Transverse colon (tissue), 4 donors: ENCODE results near the gene MFAP3L. TPM values are rescaled to one million over a fixed set of nuclear protein-coding genes. Genes with fewer than 3 reads are reported as not detected.

ENCODE experiments used
- DNase-seq: peaks from one replicate; pipeline ENCODE4 v3.0.0-alpha.2; 2019
- H3K27ac ChIP-seq, 4 donors: fragments of 200-600 bp; sonication (generic); 2 replicates each; pipeline ENCODE4 v1.5.1; 2016 to 2018; ENCODE audit warnings: inconsistent platforms in 4 of 4
- H3K27me3 ChIP-seq: fragments of 200-600 bp; sonication (generic); 2 replicates; pipeline ENCODE4 v1.5.1; 2017; ENCODE audit warnings: inconsistent platforms
- H3K36me3 ChIP-seq, 4 donors: fragments of 200-600 bp; sonication (generic); 2 replicates each; pipeline ENCODE4 v1.5.1; 2017 to 2019; ENCODE audit warnings: inconsistent platforms in 4 of 4
- H3K4me1 ChIP-seq, 4 donors: fragments of 200-600 bp; sonication (generic); 2 replicates each; pipeline ENCODE4 v1.5.1; 2017 to 2020; ENCODE audit warnings: inconsistent platforms in 4 of 4
- H3K4me3 ChIP-seq, 4 donors: fragments of 200-600 bp; sonication (generic); 1 replicate in 1 of 4; 2 replicates in 3 of 4; pipeline versions ENCODE4 v1.5.1 to v1.6.1; 2017 to 2019; ENCODE audit warnings: inconsistent platforms in 4 of 4
- H3K9me3 ChIP-seq, 2 donors: fragments of 200-600 bp; sonication (generic); 2 replicates each; pipeline ENCODE4 v1.5.1; 2017 to 2019; ENCODE audit warnings: inconsistent platforms in 2 of 2
- CTCF ChIP-seq, 5 experiments: fragments of 200-600 bp in 3 of 5; fragments of 450-650 bp in 2 of 5; sonication (generic) in 3 of 5; IDR thresholded peaks; 1 replicate in 2 of 5; 2 replicates in 3 of 5; pipeline ENCODE4 v1.5.1; 2016 to 2017; ENCODE audit warnings: antibody characterized with exemption in 5 of 5, inconsistent platforms in 3 of 5, mild to moderate bottlenecking in 2 of 5, moderate library complexity in 1 of 5
- EP300 ChIP-seq: sonication (generic); formaldehyde crosslinking; IDR thresholded peaks from one replicate; pipeline ENCODE4 v1.6.1; 2017; ENCODE audit warnings: antibody characterized with exemption, low read depth
- POLR2A ChIP-seq: fragments of 450-650 bp; IDR thresholded peaks from one replicate; pipeline ENCODE4 v1.6.1; 2016; ENCODE audit warnings: antibody characterized with exemption, mild to moderate bottlenecking, moderate library complexity
- POLR2AphosphoS5 ChIP-seq, 3 donors: sonication (generic); formaldehyde crosslinking; IDR thresholded peaks; one replicate each; pipeline ENCODE4 v1.6.1; 2016; ENCODE audit warnings: antibody characterized with exemption in 3 of 3
- WGBS, 2 donors: methylation state at CpG; one replicate each; pipeline ENCODE4 v1.1.5; 2018; ENCODE audit warnings: low coverage in 1 of 2; 5-methylcytosine and 5-hydroxymethylcytosine counted together
- in situ Hi-C, 4 donors: fragments of 200-750 bp; cut with MboI; loops; one replicate each; pipeline versions ENCODE4 v1.15.0 to v1.15.1; 2017; ENCODE audit warnings: low sequenced_read_pairs in 3 of 4, low pct_ligation_motif_present in 1 of 4, low pct_unique_long_range_greater_than_20kb in 1 of 4
- intact Hi-C: fragments of 100-400 bp; cut with DNase I; formaldehyde crosslinking; loops from one replicate; pipeline ENCODE4 v1.15.1; 2023; ENCODE audit warnings: low total_unique reads
- total RNA-seq, 4 donors: library from RNA; depleted of rRNA; stranded (reverse); fragments of >200 nt; gene quantifications; one replicate each; pipeline ENCODE4 v1.1.0, GENCODE V29; 2016

The MFAP3L gene
- total RNA-seq, 4 donors from 2014 or later = 0.60 to 25.4 (median 3.6) TPM

- Histone ChIP-seq H3K9me3 (no peaks in the 10 kb centered on the region), H3K36me3 (no peaks in the 10 kb centered on the region), H3K27ac (no peak overlapping the region), H3K4me3 (no peak overlapping the region), H3K4me1 (no peaks in the 10 kb centered on the region), H3K27me3 (no peaks in the 10 kb centered on the region)
- no peak for TF ChIP-seq CTCF (IDR thresholded peaks at IDR 0.05)
- TF ChIP-seq POLR2AphosphoS5 (IDR thresholded peaks at IDR 0.05) = no peak
- no peak for TF ChIP-seq EP300
- TF ChIP-seq POLR2A = no peak
- in situ Hi-C loops (no loop called here), intact Hi-C loops (no loop called here)
- 90% methylated on average over 2 to 7 of the region's 7 CpGs for WGBS, 2 donors
- no peak for DNase-seq
Observed at GRCh38 chr4:169958629-169959028, 67.6 kb downstream of the MFAP3L start.

- Histone ChIP-seq H3K36me3 (no peaks in the 10 kb centered on the region), H3K4me1 (no peaks in the 10 kb centered on the region), H3K27ac (no peak overlapping the region), H3K27me3 (no peaks in the 10 kb centered on the region), H3K4me3 (no peak overlapping the region), H3K9me3 (no peaks in the 10 kb centered on the region)
- no peak for TF ChIP-seq CTCF (IDR thresholded peaks at IDR 0.05)
- TF ChIP-seq POLR2A = no peak
- TF ChIP-seq EP300 = no peak
- TF ChIP-seq POLR2AphosphoS5 (IDR thresholded peaks at IDR 0.05) = no peak
- WGBS, 2 donors = 87% methylated on average over 3 of the region's 3 CpGs; no CpG with 5 or more reads in 1 of the 2 donors
- DNase-seq = no peak
- in situ Hi-C loops (no loop called here), intact Hi-C loops (no loop called here)
Observed at GRCh38 chr4:169957785-169958184, 68.4 kb downstream of the MFAP3L start.

- in situ Hi-C loops (no loop called here), intact Hi-C loops (no loop called here)
- no peak for TF ChIP-seq POLR2A
- TF ChIP-seq POLR2AphosphoS5 (IDR thresholded peaks at IDR 0.05) = no peak
- no peak for TF ChIP-seq CTCF (IDR thresholded peaks at IDR 0.05)
- TF ChIP-seq EP300 = no peak
- WGBS, 2 donors = 73 to 76% methylated on average over 3 to 5 of the region's 5 CpGs
- no peaks in the 10 kb centered on the region for H3K9me3 ChIP-seq
- H3K4me1 ChIP-seq = no peaks in the 10 kb centered on the region
- no peaks in the 10 kb centered on the region for H3K36me3 ChIP-seq
- H3K27me3 ChIP-seq = no peaks in the 10 kb centered on the region
- DNase-seq = no peak
- no peak overlapping the region for H3K4me3 ChIP-seq
- no peak overlapping the region for H3K27ac ChIP-seq
Observed at GRCh38 chr4:169956091-169956843, 69.9 kb downstream of the MFAP3L start.

GRCh38 chr4:169955521-169955920, 70.7 kb downstream of the MFAP3L start:
- TF ChIP-seq POLR2A (no peak), CTCF (IDR thresholded peaks at IDR 0.05) (no peak), POLR2AphosphoS5 (IDR thresholded peaks at IDR 0.05) (no peak), EP300 (no peak)
- H3K27ac ChIP-seq = no peak overlapping the region
- no peaks in the 10 kb centered on the region for H3K27me3 ChIP-seq
- no peak overlapping the region for H3K4me3 ChIP-seq
- no peaks in the 10 kb centered on the region for H3K36me3 ChIP-seq
- WGBS, 2 donors = 88 to 95% methylated on average over 5 of the region's 5 CpGs
- in situ Hi-C loops (no loop called here), intact Hi-C loops (no loop called here)
- no peaks in the 10 kb centered on the region for H3K9me3 ChIP-seq
- no peak for DNase-seq
- H3K4me1 ChIP-seq = no peaks in the 10 kb centered on the region
